Heart left ventricle (tissue), 16 donors: Measurements from ENCODE around the gene INCA1. TPM values are rescaled to one million over a fixed set of nuclear protein-coding genes. Genes with fewer than 3 reads are reported as not detected.
A peak's percentile ranks its signal among the peaks of the same experiment; 100 is the strongest.

Experiments used
- ATAC-seq, 4 donors: fragments of 200-7000 bp; cut with Tn5 transposase; one replicate each; pipeline ENCODE4 v1.9.1; 2020 to 2022; ENCODE audit warnings: moderate library complexity in 4 of 4, mild to moderate bottlenecking in 3 of 4, moderate number of reproducible peaks in 1 of 4
- DNase-seq, 5 donors: peaks; one replicate each; pipeline ENCODE4 v3.0.0-alpha.2; 2020
- H3K27ac ChIP-seq, 12 donors: fragments of 200-600 bp; sonication (generic) in 4 of 12; one replicate each; pipeline versions ENCODE4 v1.5.0 to v1.8.0; 2016 to 2022; ENCODE audit warnings: mild to moderate bottlenecking in 2 of 12
- H3K27me3 ChIP-seq, 9 donors: fragments of 200-600 bp; sonication (generic) in 2 of 9; one replicate each; pipeline versions ENCODE4 v1.5.1 to v1.8.0; 2016 to 2022; ENCODE audit warnings: mild to moderate bottlenecking in 3 of 9
- H3K36me3 ChIP-seq, 9 donors: fragments of 200-600 bp; sonication (generic) in 2 of 9; one replicate each; pipeline versions ENCODE4 v1.5.0 to v1.8.0; 2018 to 2022; ENCODE audit warnings: mild to moderate bottlenecking in 2 of 9
- H3K4me1 ChIP-seq, 12 donors: fragments of 200-600 bp; sonication (generic) in 4 of 12; one replicate each; pipeline versions ENCODE4 v1.5.0 to v1.8.0; 2016 to 2022; ENCODE audit warnings: mild to moderate bottlenecking in 3 of 12
- H3K4me3 ChIP-seq, 12 donors: fragments of 200-600 bp; sonication (generic) in 4 of 12; one replicate each; pipeline versions ENCODE4 v1.5.0 to v1.8.0; 2017 to 2022; ENCODE audit warnings: mild to moderate bottlenecking in 9 of 12, moderate library complexity in 4 of 12
- H3K9me3 ChIP-seq, 12 donors: fragments of 200-600 bp; sonication (generic) in 4 of 12; one replicate each; pipeline versions ENCODE4 v1.5.0 to v1.8.0; 2016 to 2022; ENCODE audit warnings: mild to moderate bottlenecking in 1 of 12
- CTCF ChIP-seq, 12 donors: fragments of 200-600 bp; sonication (generic) in 4 of 12; IDR thresholded peaks; one replicate each; pipeline versions ENCODE4 v1.5.0 to v1.8.0; 2018 to 2022; ENCODE audit warnings: antibody characterized with exemption in 12 of 12, mild to moderate bottlenecking in 5 of 12
- POLR2A ChIP-seq, 2 donors: fragments of 450-650 bp; IDR thresholded peaks; one replicate each; pipeline ENCODE4 v1.6.1; 2017; ENCODE audit warnings: antibody characterized with exemption in 2 of 2, mild to moderate bottlenecking in 2 of 2, moderate library complexity in 2 of 2
- WGBS, 4 donors: extraction: QIAGEN DNeasy Blood & Tissue Kit in 2 of 4; methylation state at CpG; one replicate each; pipeline versions ENCODE4 v1.1.5 to v1.1.7; 2013 to 2018; 5-methylcytosine and 5-hydroxymethylcytosine counted together
- intact Hi-C, 10 donors: fragments of 100-400 bp; cut with DNase I; formaldehyde crosslinking; loops; one replicate each; pipeline versions ENCODE4 v1.11.1 to v1.14.2; 2022
- polyA plus RNA-seq, 2 donors: library from polyadenylated mRNA; stranded (reverse); fragments of 200-250 nt; gene quantifications; one replicate each; pipeline ENCODE4 v1.2.3, GENCODE V29; 2013
- total RNA-seq, 9 donors: library from RNA; depleted of rRNA in 2 of 9; stranded (reverse); fragments of >200 nt in 2 of 9; fragmentation: NEBNext Ultra II Directional in 3 of 9; extraction: Animal tissue kit (Norgen Biotek cat#: 25700) in 3 of 9; gene quantifications; one replicate each; pipeline versions ENCODE4 v1.1.0 to v1.2.4, GENCODE V29; 2016 to 2023
- donor health status: ischemic (EF 13 %, LVEDD 7.1; RV severe dilation, severe dysfunction).
- donor health status: healthy with polysubstance abuse.
- donor health status: DM: no; HTN: yes; CAD: no.
- donor health status: DM: no; HTN: no; CAD: no.
- donor health status: ischemic (EF 25% LVEDD 6.9; RV normal size, moderate dysfunction).
- donor health status: ischemic (EF 25% LVEDD 5.7; RV mildly dilated, moderate dysfunction).
- donor health status: healthy.
- donor health status: DM: yes; HTN: yes; CAD: no.
- donor health status: ischemic (EF 35%, LVEDD 5.7; RV mildly dilated, moderate dysfunction).
- donor health status: nonischemic (EF 11% LVEDD 7.7; RV severe dilation, severe dysfunction).
- donor health status: DM: yes; HTN: yes; CAD: no.
- donor health status: PGD.
- donor health status: ischemic (EF 29% LVEDD 5.4; RV normal size, mild dysfunction).
- donor health status: nonischemic (EF 23%, LVEDD 6.1; RV moderate dilation, normal function).

INCA1 gene
- total and polyA plus RNA-seq, 11 donors = 0.64 to 5.1 (median 2.7) TPM

DNA sequence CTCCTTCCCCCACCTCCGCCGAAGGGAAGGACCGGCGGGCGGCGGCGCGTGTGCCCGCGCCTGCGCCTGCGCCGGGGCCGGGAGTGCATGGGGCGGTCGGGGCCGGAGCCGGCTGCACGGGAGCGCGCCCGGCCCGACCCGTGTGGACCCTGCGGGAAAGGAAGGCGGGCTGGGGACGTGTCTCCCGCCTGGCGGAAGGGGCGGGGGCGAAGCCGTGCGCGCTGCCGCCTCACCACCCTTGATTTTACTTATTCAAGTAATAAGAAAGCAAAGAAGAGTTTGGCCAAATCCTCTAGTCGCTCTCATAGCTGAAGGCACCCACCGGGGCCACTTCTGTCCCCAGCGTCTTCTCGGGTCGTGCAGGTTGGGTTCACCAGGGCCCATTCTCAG is 48.4 kb downstream of the INCA1 start:
- Histone ChIP-seq H3K27ac (peak overlapping the region; percentile 96 to 100 (median 99)), H3K4me3 (peak overlapping the region; percentile 73 to 100 (median 98)), H3K4me1 (peaks cover 11 to 79% (median 44%) of the 10 kb centered on the region in 12 donors), H3K9me3 (no peaks in the 10 kb centered on the region), H3K27me3 (no peaks in the 10 kb centered on the region), H3K36me3 (peaks cover 0 to 31% (median 27%) of the 10 kb centered on the region in 9 donors)
- WGBS, 4 donors = 0 to 3% (median 1%) methylated on average over 31 to 40 of the region's 40 CpGs
- TF ChIP-seq POLR2A (IDR thresholded peaks at IDR 0.05) (peak in 1 of 2 donors; percentile 62), CTCF (IDR thresholded peaks at IDR 0.05) (no peak)
- ATAC-seq (peak; percentile 64 to 82 (median 78)), DNase-seq (peak; percentile 88 to 92 (median 90))
- intact Hi-C loops = loop anchor here in 5 of 10 donors (1.0 to 5.0 kb wide), 5 partner anchors 9 to 48 kb away; partner anchors contain the start of genes SPAG7 (in 4 of the 5), RNF167 (in 2 of the 5), SLC25A11 (in 2 of the 5) and CAMTA2 (in 1 of the 5)

DNA sequence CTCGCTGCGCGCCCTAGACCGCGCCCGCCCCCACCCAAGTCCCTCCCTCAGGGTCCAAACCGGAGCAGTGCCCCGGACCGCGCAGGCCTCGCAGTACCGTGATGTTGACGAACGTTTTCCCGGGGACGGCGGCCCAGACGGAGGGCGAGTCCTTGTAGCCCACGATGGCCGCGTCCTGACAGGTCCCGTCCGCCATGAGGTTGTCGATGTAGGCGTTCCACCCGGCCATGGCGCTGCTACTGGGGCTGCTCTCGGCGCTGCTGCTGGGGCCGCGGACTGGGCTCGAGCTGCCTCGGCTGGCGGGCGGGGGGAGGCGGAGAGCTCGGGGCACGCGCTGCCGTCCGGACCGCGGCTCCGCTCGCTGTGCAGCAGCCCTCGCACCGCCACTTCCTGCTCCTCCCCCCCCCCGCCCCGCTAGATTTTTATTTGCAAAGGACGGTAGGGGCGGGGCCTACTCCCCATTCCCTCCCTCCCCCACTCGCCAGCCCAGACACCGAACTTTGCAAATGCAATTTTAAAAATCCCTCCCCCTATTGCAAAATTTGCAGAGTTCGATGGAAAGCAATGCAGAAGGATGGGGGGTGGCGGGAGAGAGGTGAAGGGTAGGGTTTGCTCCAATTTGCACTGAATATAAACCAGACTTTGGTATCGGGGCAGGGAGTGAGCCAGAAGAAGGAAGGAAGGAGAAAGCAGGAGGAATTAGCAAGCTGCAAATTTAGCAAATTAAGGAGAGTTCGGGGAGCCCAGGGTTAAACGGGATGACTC is 49.0 kb downstream of the INCA1 start, which contains the start of gene PFN1:
Gene PFN1, minus strand, starts transcription at position 365 of the 765 bp plus-strand sequence. Its CDS starts 136 bp downstream, at position 229.
- Histone ChIP-seq H3K27me3 (no peaks in the 10 kb centered on the region), H3K4me1 (peaks cover 11 to 78% (median 48%) of the 10 kb centered on the region in 12 donors), H3K4me3 (peak within 1 kb of the TSS; percentile 73 to 100 (median 98)), H3K36me3 (peaks cover 0 to 36% (median 33%) of the 10 kb centered on the region in 9 donors), H3K9me3 (no peaks in the 10 kb centered on the region), H3K27ac (peak within 1 kb of the TSS; percentile 96 to 100 (median 99))
- ATAC-seq = peak; percentile 68 to 81 (median 70)
- 0 to 1% (median 1%) methylated on average over 21 to 59 of the region's 59 CpGs for WGBS, 4 donors
- intact Hi-C loops = loop anchor here in 4 of 10 donors (1.0 to 5.0 kb wide), 4 partner anchors 8 to 48 kb away; partner anchors contain the start of genes RNF167 (in 2 of the 4), SLC25A11 (in 2 of the 4), SPAG7 (in 2 of the 4) and CAMTA2 (in 1 of the 4)
- DNase-seq = peak; percentile 91 to 93 (median 92)
- TF ChIP-seq POLR2A (IDR thresholded peaks at IDR 0.05) = peak in 1 of 2 donors; percentile 94
- no peak for TF ChIP-seq CTCF (IDR thresholded peaks at IDR 0.05)

DNA sequence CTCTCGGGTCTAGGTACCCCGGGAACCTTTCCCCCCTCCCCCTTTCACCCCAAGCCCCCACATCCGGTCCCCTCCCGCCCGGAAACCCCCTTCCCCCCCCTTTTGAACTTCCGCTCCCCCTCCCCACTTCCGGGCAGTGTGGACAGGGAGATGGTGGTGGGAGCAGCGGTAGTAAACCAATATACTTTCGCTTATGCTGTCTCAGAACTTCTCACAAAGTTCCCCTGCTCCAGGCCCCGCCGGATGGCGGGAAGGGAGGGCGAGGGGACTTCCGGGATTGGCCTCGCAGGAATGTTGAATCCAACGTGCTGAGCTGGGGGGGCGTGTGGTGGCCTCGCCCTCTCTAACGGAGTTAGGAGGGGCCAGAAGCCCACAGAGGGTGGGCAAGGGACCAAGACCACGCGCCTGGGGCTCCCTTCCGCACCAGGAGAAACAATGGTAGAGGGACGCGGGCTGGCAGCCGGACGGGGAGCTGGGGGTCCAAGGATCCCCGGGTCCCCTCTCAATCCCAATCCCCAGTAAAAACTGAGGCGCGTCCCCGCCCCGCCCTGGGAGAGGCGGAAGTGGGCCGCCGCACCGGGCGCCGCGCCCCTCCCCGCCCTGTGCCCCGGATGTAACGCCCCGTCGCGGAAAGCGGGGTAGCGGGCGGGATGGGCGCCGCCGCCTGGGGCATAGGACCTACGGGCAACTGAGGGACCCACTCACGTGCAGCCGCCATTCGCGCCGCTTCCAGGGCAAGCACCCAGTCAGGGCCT is 49.7 kb downstream of the INCA1 start:
- TF ChIP-seq POLR2A (IDR thresholded peaks at IDR 0.05) (no peak), CTCF (IDR thresholded peaks at IDR 0.05) (no peak)
- peaks cover 11 to 75% (median 48%) of the 10 kb centered on the region in 12 donors for H3K4me1 ChIP-seq
- H3K27ac ChIP-seq = peak overlapping the region; percentile 69 to 100 (median 99)
- H3K9me3 ChIP-seq = no peaks in the 10 kb centered on the region
- H3K36me3 ChIP-seq = peaks cover 0 to 44% (median 41%) of the 10 kb centered on the region in 9 donors
- WGBS, 4 donors = 0 to 2% (median 1%) methylated on average over 16 to 56 of the region's 56 CpGs
- peak; percentile 60 to 85 (median 70) for DNase-seq
- peak in 3 of 4 donors; percentile 27 to 32 (median 27) for ATAC-seq
- intact Hi-C loops = loop anchor here in 4 of 10 donors (1.0 to 5.0 kb wide), 4 partner anchors 7 to 49 kb away; partner anchors contain the start of genes RNF167 (in 2 of the 4), SLC25A11 (in 2 of the 4), SPAG7 (in 2 of the 4) and CAMTA2 (in 1 of the 4)
- H3K4me3 ChIP-seq = peak overlapping the region; percentile 73 to 100 (median 98)
- no peaks in the 10 kb centered on the region for H3K27me3 ChIP-seq
